BLaER1 treated with 17β-estradiol and CSF1 and Interleukin-3, amounts not matched to agents 10 nM and 100 nM (cell line): ENCODE measurements around the gene KLHL3.

ENCODE experiments used
- H3K27ac ChIP-seq, 11 experiments: shearing (Covaris generic); formaldehyde crosslinking; 2 replicates each; pipeline ENCODE4 v1.8.1; 2022
- H3K27me3 ChIP-seq, 11 experiments: shearing (Covaris generic); formaldehyde crosslinking; 2 replicates each; pipeline ENCODE4 v1.8.1; 2022
- H3K36me3 ChIP-seq, 11 experiments: shearing (Covaris generic); formaldehyde crosslinking; 2 replicates each; pipeline ENCODE4 v1.8.1; 2022
- H3K4me1 ChIP-seq, 10 experiments: shearing (Covaris generic); formaldehyde crosslinking; 2 replicates each; pipeline ENCODE4 v1.8.1; 2022
- H3K4me2 ChIP-seq, 11 experiments: shearing (Covaris generic); formaldehyde crosslinking; 2 replicates each; pipeline ENCODE4 v1.8.1; 2022
- H3K4me3 ChIP-seq, 10 experiments: shearing (Covaris generic); formaldehyde crosslinking; 2 replicates each; pipeline ENCODE4 v1.8.1; 2022
- H3K9ac ChIP-seq, 11 experiments: shearing (Covaris generic); formaldehyde crosslinking; 2 replicates each; pipeline ENCODE4 v1.8.1; 2022
- H3K9me3 ChIP-seq, 11 experiments: shearing (Covaris generic); formaldehyde crosslinking; replicated peaks in 1 of 11; 2 replicates each; pipeline ENCODE4 v1.8.1; 2022
- H4K20me1 ChIP-seq, 11 experiments: shearing (Covaris generic); formaldehyde crosslinking; 2 replicates each; pipeline ENCODE4 v1.8.1; 2022
- Cebpa-rat ChIP-seq, 11 experiments: shearing (Covaris generic); IDR thresholded peaks; 2 replicates each; pipeline ENCODE4 v1.8.1; 2022

The KLHL3 gene

GRCh38 chr5:137630972-137631370 is 104.9 kb downstream of the KLHL3 start:
- Histone ChIP-seq H3K9me3 (peaks cover 0 to 5% (median 0%) of the 10 kb centered on the region in 11 experiments; a peak in 2 of 22 replicates), H3K27me3 (no peaks in the 10 kb centered on the region), H3K4me3 (no peak overlapping the region), H3K27ac (no peak overlapping the region), H4K20me1 (no peaks in the 10 kb centered on the region), H3K36me3 (no peaks in the 10 kb centered on the region), H3K4me2 (no peak overlapping the region), H3K9ac (no peak overlapping the region), H3K4me1 (peaks cover 0 to 4% (median 0%) of the 10 kb centered on the region in 10 experiments; a peak in 1 of 20 replicates)
- no peak for TF ChIP-seq Cebpa-rat (IDR thresholded peaks at IDR 0.05)

GRCh38 chr5:137630216-137630971 is 105.5 kb downstream of the KLHL3 start:
- no peak for TF ChIP-seq Cebpa-rat (IDR thresholded peaks at IDR 0.05)

GRCh38 chr5:137629646-137630045 is 106.2 kb downstream of the KLHL3 start:
- TF ChIP-seq Cebpa-rat (IDR thresholded peaks at IDR 0.05), result no peak
- Histone ChIP-seq H3K36me3 (no peaks in the 10 kb centered on the region), H3K4me2 (no peak overlapping the region), H4K20me1 (no peaks in the 10 kb centered on the region), H3K9me3 (peaks cover 0 to 5% (median 0%) of the 10 kb centered on the region in 11 experiments; a peak in 2 of 22 replicates), H3K27me3 (no peaks in the 10 kb centered on the region), H3K4me1 (peaks cover 0 to 4% (median 0%) of the 10 kb centered on the region in 10 experiments; a peak in 1 of 20 replicates), H3K27ac (no peak overlapping the region), H3K9ac (no peak overlapping the region), H3K4me3 (no peak overlapping the region)

More at GRCh38 chr5:137630216-137630971, 105.5 kb downstream of the KLHL3 start:
- no peaks in the 10 kb centered on the region for H3K27me3 ChIP-seq
- no peak overlapping the region for H3K4me3 ChIP-seq
- H3K4me2 ChIP-seq, result no peak overlapping the region
- H3K4me1 ChIP-seq, result peaks cover 0 to 4% (median 0%) of the 10 kb centered on the region in 10 experiments; a peak in 1 of 20 replicates
- H3K36me3 ChIP-seq, result no peaks in the 10 kb centered on the region
- no peak overlapping the region for H3K9ac ChIP-seq
- H3K9me3 ChIP-seq, result peaks cover 0 to 5% (median 0%) of the 10 kb centered on the region in 11 experiments; a peak in 2 of 22 replicates
- H4K20me1 ChIP-seq, result no peaks in the 10 kb centered on the region
- no peak overlapping the region for H3K27ac ChIP-seq

GRCh38 chr5:137627706-137628105 is 108.2 kb downstream of the KLHL3 start:
- Histone ChIP-seq H3K9ac (no peak overlapping the region), H3K27ac (no peak overlapping the region), H3K36me3 (no peaks in the 10 kb centered on the region), H3K4me2 (peak overlapping the region in 1 of 11 experiments; percentile 26; a peak in 1 of 22 replicates), H3K27me3 (no peaks in the 10 kb centered on the region), H3K4me1 (peaks cover 0 to 8% (median under 1%) of the 10 kb centered on the region in 10 experiments; a peak in 7 of 20 replicates), H3K4me3 (no peak overlapping the region), H3K9me3 (peaks cover 0 to 5% (median 0%) of the 10 kb centered on the region in 11 experiments; a peak in 2 of 22 replicates), H4K20me1 (no peaks in the 10 kb centered on the region; a peak in 1 of 22 replicates)
- no peak for TF ChIP-seq Cebpa-rat (IDR thresholded peaks at IDR 0.05)

- no peaks in the 10 kb centered on the region for H3K36me3 ChIP-seq
- no peaks in the 10 kb centered on the region for H3K27me3 ChIP-seq
- no peaks in the 10 kb centered on the region; a peak in 1 of 22 replicates for H4K20me1 ChIP-seq
- peaks cover 0 to 4% (median 0%) of the 10 kb centered on the region in 11 experiments; a peak in 2 of 22 replicates for H3K9me3 ChIP-seq
- peaks cover 0 to 12% (median 2%) of the 10 kb centered on the region in 10 experiments; a peak in 7 of 20 replicates for H3K4me1 ChIP-seq
- H3K4me2 ChIP-seq, result 0 out of 22 replicates have a peak overlapping the region, but pooled peaks of 1 of the 11 experiments have one; percentile 26
- no peak overlapping the region for H3K4me3 ChIP-seq
- no peak for TF ChIP-seq Cebpa-rat (IDR thresholded peaks at IDR 0.05)
- H3K27ac ChIP-seq, result no peak overlapping the region
- no peak overlapping the region for H3K9ac ChIP-seq
Measured at GRCh38 chr5:137627293-137627692, 108.6 kb downstream of the KLHL3 start.

GRCh38 chr5:137624786-137625349 is 111.0 kb downstream of the KLHL3 start:
- no peak for TF ChIP-seq Cebpa-rat (IDR thresholded peaks at IDR 0.05)
- no peak overlapping the region for H3K27ac ChIP-seq
- H3K9ac ChIP-seq, result no peak overlapping the region
- H3K4me2 ChIP-seq, result no peak overlapping the region
- H3K9me3 ChIP-seq, result no peaks in the 10 kb centered on the region
- H3K4me3 ChIP-seq, result no peak overlapping the region
- H3K4me1 ChIP-seq, result peaks cover 0 to 13% (median 3%) of the 10 kb centered on the region in 10 experiments; a peak in 7 of 20 replicates
- no peaks in the 10 kb centered on the region for H3K36me3 ChIP-seq
- H4K20me1 ChIP-seq, result no peaks in the 10 kb centered on the region; a peak in 1 of 22 replicates
- H3K27me3 ChIP-seq, result no peaks in the 10 kb centered on the region

GRCh38 chr5:137622850-137623249 is 113.0 kb downstream of the KLHL3 start:
- no peaks in the 10 kb centered on the region; a peak in 1 of 22 replicates for H4K20me1 ChIP-seq
- no peak overlapping the region for H3K4me3 ChIP-seq
- no peak overlapping the region for H3K9ac ChIP-seq
- H3K4me2 ChIP-seq, result peak overlapping the region in 4 of 11 experiments; percentile 4 to 20 (median 18); a peak in 5 of 22 replicates
- H3K27ac ChIP-seq, result peak overlapping the region in 3 of 11 experiments; percentile 13 to 57 (median 55); a peak in 5 of 22 replicates
- no peaks in the 10 kb centered on the region for H3K36me3 ChIP-seq
- no peaks in the 10 kb centered on the region for H3K9me3 ChIP-seq
- TF ChIP-seq Cebpa-rat (IDR thresholded peaks at IDR 0.05), result no peak
- peaks cover 0 to 13% (median 3%) of the 10 kb centered on the region in 10 experiments; a peak in 7 of 20 replicates for H3K4me1 ChIP-seq
- H3K27me3 ChIP-seq, result no peaks in the 10 kb centered on the region

GRCh38 chr5:137621861-137622823 is 113.7 kb downstream of the KLHL3 start:
- no peaks in the 10 kb centered on the region for H3K9me3 ChIP-seq
- no peaks in the 10 kb centered on the region for H3K27me3 ChIP-seq
- TF ChIP-seq Cebpa-rat (IDR thresholded peaks at IDR 0.05), result no peak
- no peak overlapping the region for H3K9ac ChIP-seq
- no peaks in the 10 kb centered on the region for H3K36me3 ChIP-seq
- H4K20me1 ChIP-seq, result no peaks in the 10 kb centered on the region; a peak in 1 of 22 replicates
- peak overlapping the region in 4 of 11 experiments; percentile 4 to 20 (median 18); a peak in 5 of 22 replicates for H3K4me2 ChIP-seq
- peaks cover 0 to 13% (median 3%) of the 10 kb centered on the region in 10 experiments; a peak in 7 of 20 replicates for H3K4me1 ChIP-seq
- H3K27ac ChIP-seq, result peak overlapping the region in 3 of 11 experiments; percentile 13 to 57 (median 55); a peak in 5 of 22 replicates
- H3K4me3 ChIP-seq, result no peak overlapping the region
